Left forelimb (tissue), 1 donor: ENCODE measurements around the gene BACE1.

Experiments used
- DNase-seq: peaks from one replicate; pipeline ENCODE4 v3.0.0-alpha.2; 2018; ENCODE audit warnings: low spot score

BACE1 gene

GRCh38 chr11:117305145-117305544, 10.9 kb downstream of the BACE1 start:
- DNase-seq, result no peak

GRCh38 chr11:117303646-117304315, 12.3 kb downstream of the BACE1 start:
- no peak for DNase-seq

- DNase-seq, result no peak
Observed at GRCh38 chr11:117303101-117303500, 13.0 kb downstream of the BACE1 start.

GRCh38 chr11:117302228-117302627, 13.8 kb downstream of the BACE1 start:
- no peak for DNase-seq

- DNase-seq, result no peak
Observed at GRCh38 chr11:117300773-117301172, 15.3 kb downstream of the BACE1 start.

GRCh38 chr11:117300283-117300663, 15.8 kb downstream of the BACE1 start:
- no peak for DNase-seq

- no peak for DNase-seq
Observed at GRCh38 chr11:117299351-117300282, 16.4 kb downstream of the BACE1 start.

GRCh38 chr11:117298195-117298594, 17.9 kb downstream of the BACE1 start:
- DNase-seq, result no peak

- DNase-seq, result no peak
Observed at GRCh38 chr11:117296881-117297280, 19.2 kb downstream of the BACE1 start.

GRCh38 chr11:117295438-117296137, 20.5 kb downstream of the BACE1 start:
- DNase-seq, result no peak

GRCh38 chr11:117292616-117293015, 23.4 kb downstream of the BACE1 start:
- no peak for DNase-seq

- no peak for DNase-seq
Observed at GRCh38 chr11:117290809-117291396, 25.2 kb downstream of the BACE1 start, which contains the start of gene BACE1-AS. Gene BACE1-AS (plus strand): TSS chr11:117291346.

- DNase-seq, result no peak
Observed at GRCh38 chr11:117289795-117290194, 26.3 kb downstream of the BACE1 start.

GRCh38 chr11:117287668-117288067, 28.4 kb downstream of the BACE1 start:
- no peak for DNase-seq

- no peak for DNase-seq
Observed at GRCh38 chr11:117286588-117286987, 29.5 kb downstream of the BACE1 start.

GRCh38 chr11:117284053-117284452, 32.0 kb downstream of the BACE1 start:
- no peak for DNase-seq

GRCh38 chr11:117282956-117283355, 33.1 kb downstream of the BACE1 start:
- no peak for DNase-seq

GRCh38 chr11:117281869-117282268, 34.2 kb downstream of the BACE1 start:
- DNase-seq, result no peak

GRCh38 chr11:117281159-117281558, 34.9 kb downstream of the BACE1 start:
- DNase-seq, result no peak

GRCh38 chr11:117279711-117280376, 36.2 kb downstream of the BACE1 start:
- DNase-seq, result no peak

- DNase-seq, result no peak
Observed at GRCh38 chr11:117278347-117278746, 37.7 kb downstream of the BACE1 start.
